HG03108 (cell line): Measurements from ENCODE around the gene IGFL1.
"Not testable (repeated sequence)": the region's sequence is repeated elsewhere in the genome, so short reads cannot be mapped to it uniquely, and the experiment has no call there.

Experiments used
- ATAC-seq: cut with Tn5 transposase; IDR thresholded peaks from one replicate; pipeline ENCODE4 v1.9.1; 2021; ENCODE audit warnings: moderate library complexity; ENCODE audit not compliant: unreplicated experiment

IGFL1 gene

GRCh38 chr19:46201454-46202310 is 27.9 kb upstream of the IGFL1 start:
- no peak for ATAC-seq

- no peak for ATAC-seq
Observed at GRCh38 chr19:46202426-46202825, 27.1 kb upstream of the IGFL1 start.

GRCh38 chr19:46202872-46203860 is 26.4 kb upstream of the IGFL1 start:
- ATAC-seq, result no peak

- ATAC-seq, result no peak
Observed at GRCh38 chr19:46204008-46204407, 25.5 kb upstream of the IGFL1 start.

- no peak for ATAC-seq
Observed at GRCh38 chr19:46205183-46205984, 24.2 kb upstream of the IGFL1 start.

- no peak for ATAC-seq
Observed at GRCh38 chr19:46206176-46206575, 23.4 kb upstream of the IGFL1 start.

- no peak for ATAC-seq
Observed at GRCh38 chr19:46206682-46207081, 22.9 kb upstream of the IGFL1 start.

GRCh38 chr19:46207858-46208257 is 21.7 kb upstream of the IGFL1 start:
- not testable (repeated sequence) for ATAC-seq

- no peak for ATAC-seq
Observed at GRCh38 chr19:46209051-46209450, 20.5 kb upstream of the IGFL1 start.

- ATAC-seq, result no peak
Observed at GRCh38 chr19:46209472-46209871, 20.1 kb upstream of the IGFL1 start.

GRCh38 chr19:46210669-46211068 is 18.9 kb upstream of the IGFL1 start:
- ATAC-seq, result no peak

GRCh38 chr19:46211201-46211881 is 18.2 kb upstream of the IGFL1 start:
- no peak for ATAC-seq

GRCh38 chr19:46212592-46212991 is 16.9 kb upstream of the IGFL1 start:
- ATAC-seq, result not testable (repeated sequence)

GRCh38 chr19:46213156-46213555 is 16.4 kb upstream of the IGFL1 start:
- ATAC-seq, result no peak

GRCh38 chr19:46213806-46214205 is 15.7 kb upstream of the IGFL1 start:
- no peak for ATAC-seq

- no peak for ATAC-seq
Observed at GRCh38 chr19:46216612-46217011, 12.9 kb upstream of the IGFL1 start.

GRCh38 chr19:46217476-46217875 is 12.1 kb upstream of the IGFL1 start:
- no peak for ATAC-seq

GRCh38 chr19:46218160-46218559 is 11.4 kb upstream of the IGFL1 start:
- no peak for ATAC-seq

- no peak for ATAC-seq
Observed at GRCh38 chr19:46220038-46220615, 9.4 kb upstream of the IGFL1 start.

GRCh38 chr19:46221152-46221551 is 8.4 kb upstream of the IGFL1 start:
- no peak for ATAC-seq
